Islet of Langerhans (tissue), 1 donor: ENCODE data around the gene KIF1A.
"Not testable (repeated sequence)": the region's sequence is repeated elsewhere in the genome, so short reads cannot be mapped to it uniquely, and the experiment has no call there.

ENCODE experiments used
- FAIRE-seq: peaks from one replicate; lab custom pipeline; 2011; peaks lifted over from hg19 to GRCh38; lab: Jason Lieb, UNC

KIF1A gene

DNA sequence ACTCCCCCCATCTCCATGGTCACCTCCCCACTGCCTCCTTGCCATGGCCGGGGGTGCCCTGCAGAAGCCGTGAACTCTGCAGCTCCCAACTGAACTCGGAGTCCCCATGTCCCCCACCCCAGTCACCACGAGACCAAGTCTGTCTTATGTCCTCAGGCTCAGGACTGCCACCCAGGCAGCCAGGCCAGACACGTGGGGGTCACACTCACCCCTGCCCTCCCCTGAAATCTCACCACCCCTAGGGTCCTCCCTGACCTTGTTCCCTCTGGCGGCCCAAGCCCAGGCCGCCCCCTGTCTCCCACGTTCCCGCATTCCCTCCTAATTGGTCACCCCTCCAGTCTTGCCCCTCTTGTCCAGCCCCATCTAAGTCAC is 117.4 kb downstream of the KIF1A start:
- no peak for FAIRE-seq

DNA sequence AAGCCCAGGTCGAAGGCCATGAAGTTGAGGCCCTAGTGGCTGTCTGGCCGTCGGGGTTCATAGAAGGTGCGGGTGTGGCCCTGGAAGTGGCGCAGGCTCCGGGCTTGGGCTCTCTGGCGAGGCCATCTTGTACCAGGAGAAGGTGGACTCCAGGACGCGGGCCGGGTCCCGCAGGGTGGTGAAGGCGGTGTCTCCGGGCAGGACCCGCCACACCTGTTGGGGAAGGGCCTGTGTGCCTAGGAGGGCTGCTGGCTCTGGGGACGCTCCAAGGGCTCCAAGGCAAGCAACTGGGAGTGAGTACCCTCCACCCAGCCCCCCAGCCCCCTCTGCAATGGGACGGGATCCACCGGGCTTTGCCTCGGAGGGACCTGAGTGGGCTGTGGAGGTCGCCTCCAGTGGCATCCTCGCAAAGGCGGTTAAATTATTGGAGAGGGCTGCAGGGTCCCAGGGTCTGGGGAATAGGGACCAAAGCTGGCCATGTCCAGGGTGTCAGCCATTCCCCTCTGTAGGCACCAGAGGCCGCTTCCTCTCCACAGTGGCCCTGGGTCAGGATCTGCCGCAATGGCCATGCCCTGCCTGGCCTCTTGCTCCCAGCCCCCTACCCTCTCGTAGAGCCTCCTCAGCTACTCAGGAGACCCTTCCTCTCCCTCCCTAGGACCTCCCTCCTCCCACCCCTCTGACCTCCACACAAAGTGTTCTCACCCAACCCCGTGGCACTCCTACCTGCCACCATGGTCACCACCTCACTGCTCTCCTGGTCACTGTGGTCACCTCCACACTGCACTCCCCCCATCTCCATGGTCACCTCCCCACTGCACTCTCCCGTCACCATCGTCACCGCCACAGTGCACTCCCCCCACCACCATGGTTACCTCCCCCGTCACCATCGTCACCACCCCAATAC is 118.0 kb downstream of the KIF1A start:
- FAIRE-seq = no peak

DNA sequence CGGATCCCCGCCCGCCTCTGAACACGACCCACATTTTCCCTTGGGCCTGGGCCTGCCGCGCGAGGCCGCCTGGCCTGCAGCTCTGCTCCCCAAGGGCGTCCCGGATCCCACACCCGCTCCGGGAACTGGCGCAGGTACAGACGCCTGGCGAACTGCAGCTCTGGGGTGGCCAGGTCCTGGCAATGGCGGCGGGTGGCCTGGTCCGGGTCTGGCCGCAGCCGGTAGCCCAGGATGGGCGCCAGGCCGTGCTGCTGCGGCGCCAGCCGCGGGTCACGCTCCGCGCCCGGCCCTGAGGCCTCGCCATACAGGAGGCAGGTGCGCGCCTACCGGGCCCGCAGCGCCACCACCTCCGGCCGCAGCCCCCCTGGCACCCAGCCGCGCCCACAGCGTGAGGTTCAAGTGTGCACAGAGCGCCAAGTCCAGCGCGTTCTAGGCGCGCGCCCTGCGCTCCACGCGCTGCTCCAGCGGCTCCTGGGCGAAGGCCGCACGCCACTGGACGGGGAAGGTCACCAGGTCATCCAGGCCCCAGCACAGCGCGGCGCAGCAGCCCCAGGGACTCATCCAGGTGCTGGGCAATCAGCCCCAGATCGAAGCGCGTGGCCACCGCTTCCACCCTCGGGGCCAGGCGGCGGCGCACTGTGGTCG is 118.8 kb downstream of the KIF1A start:
- no peak for FAIRE-seq

DNA sequence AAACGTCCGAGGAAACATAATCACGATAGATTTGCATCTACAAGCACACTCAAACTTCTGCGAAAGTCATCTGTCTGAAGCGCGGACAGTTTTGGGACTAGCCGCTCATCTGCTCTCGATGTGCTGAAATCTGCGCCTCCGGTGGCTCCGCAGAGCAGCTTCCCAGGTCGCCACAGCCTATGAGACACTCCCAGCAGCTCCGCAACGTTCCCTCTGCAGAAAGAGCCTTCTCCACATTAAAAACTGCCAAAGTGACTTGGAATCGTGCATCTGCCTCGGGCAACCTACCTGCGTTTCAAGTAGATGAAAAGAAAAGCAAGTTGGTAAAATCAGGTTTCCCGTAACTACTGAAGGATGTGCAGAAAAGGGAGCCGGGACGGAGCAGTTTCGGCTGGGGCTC is 119.4 kb downstream of the KIF1A start:
- FAIRE-seq = not testable (repeated sequence)

DNA sequence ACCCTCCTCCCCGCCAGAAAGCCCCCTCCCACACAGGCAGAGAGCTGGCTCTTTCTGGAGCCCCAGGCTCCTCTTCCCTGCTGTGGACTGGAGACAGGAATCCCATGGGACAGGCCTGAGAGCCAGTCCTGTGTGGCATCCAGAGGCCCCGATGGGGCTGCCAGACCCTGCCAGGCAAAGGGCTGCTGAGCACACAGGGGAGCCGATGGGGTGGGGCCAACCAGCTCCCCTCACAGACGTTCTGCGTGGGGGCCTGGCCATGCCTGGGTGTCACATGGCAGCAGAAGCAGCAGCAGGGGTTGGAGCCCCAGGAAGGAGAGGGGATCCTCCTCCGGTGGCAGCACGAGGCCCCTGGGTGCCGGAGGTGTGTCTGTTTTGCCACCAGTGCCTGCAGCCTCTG is 120.2 kb downstream of the KIF1A start:
- FAIRE-seq = not testable (repeated sequence)

DNA sequence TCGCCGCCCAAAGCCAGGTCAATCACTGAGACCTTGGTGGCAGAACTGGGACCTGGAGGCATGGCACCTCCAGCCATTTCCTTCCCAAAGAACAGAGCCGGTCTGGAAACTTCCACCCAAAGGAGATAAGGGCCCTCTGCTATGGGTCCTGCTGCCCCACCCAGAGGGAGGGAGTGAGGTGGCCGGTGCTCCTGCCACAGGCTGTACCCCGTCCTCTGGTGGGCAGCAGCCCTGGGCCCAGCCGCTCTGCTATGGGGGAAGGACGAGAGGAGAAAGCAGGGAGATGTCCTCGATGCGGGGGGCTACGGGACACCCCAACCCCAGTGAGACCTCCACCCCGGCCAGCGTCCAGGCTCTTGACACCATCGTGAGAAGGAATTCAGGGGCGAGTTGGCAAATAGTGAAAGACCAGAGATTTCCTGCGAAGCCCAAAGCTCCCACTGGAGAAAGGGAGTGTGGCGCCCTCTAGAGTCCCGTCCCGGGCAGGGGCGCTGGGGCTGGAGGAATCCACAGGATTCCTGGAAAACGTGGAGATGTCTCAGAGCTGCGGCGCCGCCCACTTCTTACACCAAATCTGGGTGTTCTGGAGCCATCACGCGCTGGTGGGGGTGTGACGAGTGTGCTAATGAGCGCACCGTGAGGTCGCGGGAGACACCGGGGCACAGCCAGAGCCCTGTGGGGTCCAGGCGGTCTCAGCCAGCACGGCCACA is 121.0 kb downstream of the KIF1A start:
- FAIRE-seq = not testable (repeated sequence)

DNA sequence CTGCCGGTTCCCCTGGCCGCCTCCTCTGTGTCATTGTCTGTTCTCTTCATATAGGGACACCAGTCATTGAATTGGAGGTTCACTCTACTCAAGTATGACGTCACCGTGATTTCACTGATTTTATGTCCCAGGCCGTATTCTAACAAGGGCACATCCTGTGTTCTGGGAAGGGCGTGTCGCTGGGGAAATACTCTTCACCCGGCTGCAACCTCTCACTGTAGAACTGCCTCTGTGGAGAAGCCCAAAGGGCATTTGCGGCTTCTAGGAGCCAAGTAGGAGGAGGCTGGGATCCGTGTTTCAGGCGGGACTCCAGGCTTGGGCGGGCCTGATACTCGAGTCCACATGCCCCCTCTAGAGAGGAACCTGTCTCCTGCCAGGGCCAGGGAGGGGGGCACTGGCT is 123.5 kb downstream of the KIF1A start:
- not testable (repeated sequence) for FAIRE-seq

DNA sequence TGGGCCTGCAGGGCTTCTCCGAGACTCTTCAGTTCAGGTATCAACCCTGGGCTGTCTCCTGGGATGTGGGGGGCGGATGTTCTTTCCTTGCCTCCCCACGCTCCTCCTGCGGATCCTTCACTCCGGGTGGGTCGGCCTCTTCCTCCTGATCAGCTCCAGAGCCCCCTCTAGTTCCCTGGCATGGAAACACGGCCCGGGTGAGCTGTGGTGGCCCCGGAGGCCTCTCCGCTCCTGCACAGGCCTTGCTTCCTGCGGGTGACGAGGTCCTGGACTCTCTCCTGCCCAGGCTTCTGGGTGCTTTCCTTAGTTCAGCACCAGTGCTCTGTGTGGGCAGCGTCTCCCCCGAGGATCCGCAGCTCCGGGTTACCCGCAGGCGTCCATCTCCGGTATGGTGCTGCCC is 124.4 kb downstream of the KIF1A start:
- not testable (repeated sequence) for FAIRE-seq

DNA sequence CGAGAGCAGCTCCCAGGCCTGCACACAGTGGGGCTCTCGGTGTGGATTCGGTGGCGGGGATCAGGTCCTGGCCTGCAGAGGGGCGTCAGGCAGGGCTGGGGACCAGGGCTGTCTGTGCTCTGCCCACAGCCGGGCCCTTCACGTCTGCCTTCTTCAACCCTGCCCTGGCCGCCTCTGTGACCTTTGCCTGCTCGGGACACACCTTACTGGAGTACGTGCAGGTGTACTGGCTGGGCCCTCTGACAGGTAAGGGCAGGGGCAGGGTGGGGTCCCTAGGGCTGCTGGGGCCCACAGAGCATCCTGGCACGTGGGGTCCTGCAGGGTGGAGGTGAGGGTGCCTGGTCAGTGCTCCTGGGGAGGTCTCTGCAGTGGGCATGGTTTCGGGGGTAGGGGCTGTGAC is 125.7 kb downstream of the KIF1A start:
- FAIRE-seq = not testable (repeated sequence)

DNA sequence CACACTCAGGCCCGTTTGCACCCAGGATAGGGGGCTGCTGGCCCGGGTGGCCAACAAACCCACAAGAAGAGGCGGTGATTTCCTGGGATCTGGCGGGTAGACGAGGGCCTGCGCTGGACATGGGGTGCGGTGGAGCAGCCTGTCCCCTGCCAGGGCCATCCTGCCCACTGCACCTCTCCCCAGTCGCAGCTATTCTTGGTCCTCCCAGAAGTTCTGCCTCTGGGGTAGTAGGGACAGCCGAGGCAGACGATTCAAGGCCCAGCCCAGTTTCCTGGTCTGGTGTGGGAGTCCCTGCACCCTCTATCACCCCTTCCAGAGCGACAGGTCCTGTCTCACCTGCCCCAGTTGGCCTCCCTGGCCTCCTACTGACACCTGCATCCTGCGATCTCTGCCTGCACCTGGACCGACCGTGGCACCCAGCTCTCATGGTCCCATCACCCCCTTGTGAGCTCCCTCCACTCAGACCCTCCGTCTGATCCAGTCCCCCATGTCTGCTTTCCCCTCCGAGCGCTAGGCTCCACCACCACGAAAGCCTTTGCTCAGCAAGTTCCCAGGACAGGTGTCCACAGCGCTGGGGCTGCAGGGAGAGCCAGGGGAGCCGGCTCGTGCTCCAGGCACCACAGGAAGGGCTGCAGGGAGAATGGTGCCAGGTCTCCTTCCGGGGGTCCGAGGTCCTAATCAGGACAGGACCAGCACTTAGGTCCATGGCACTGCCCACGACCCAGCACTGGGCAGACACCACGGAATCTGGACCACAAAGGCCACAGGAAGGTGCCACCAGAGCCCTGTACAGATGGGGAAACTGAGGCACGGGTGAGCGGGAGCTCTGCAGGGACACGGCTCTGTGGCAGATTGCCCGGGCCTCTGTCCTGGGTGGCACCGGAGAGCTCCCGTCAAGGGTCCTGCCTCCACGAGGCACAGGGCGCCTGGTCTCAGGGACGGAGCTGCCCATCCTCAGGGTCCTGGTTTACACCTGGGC is 127.1 kb downstream of the KIF1A start:
- not testable (repeated sequence) for FAIRE-seq

DNA sequence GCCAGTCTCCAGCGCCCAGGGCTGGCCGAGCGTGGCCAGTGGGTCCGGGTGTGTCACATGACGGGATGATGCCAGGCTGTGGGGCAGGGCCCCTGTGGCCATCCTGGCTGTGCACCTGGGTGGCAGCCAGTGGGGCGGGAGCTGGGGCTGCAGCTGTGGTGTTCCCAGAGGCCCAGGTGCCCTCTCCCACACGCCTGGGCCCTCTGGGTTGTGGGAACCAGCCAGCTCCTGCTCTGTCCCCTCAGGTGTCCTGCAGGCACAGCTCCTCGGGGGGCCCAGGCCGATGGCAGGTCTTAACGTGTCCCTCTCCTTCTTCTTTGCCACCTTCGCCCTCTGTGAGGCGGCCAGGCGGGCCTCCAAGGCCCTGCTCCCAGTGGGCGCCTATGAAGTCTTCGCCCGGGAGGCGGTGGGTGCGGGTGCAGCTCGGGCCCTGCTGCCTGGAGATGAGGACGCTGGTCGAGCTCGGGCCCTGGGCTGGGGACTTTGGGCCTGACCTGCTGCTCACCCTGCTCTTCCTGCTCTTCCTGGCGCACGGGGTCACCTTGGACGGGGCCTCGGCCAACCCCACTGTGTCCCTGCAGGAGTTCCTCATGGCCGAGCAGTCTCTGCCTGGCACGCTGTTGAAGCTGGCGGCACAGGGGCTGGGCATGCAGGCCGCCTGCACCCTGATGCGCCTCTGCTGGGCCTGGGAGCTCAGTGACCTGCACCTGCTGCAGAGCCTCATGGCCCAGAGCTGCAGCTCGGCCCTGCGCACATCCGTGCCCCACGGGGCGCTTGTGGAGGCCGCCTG is 128.2 kb downstream of the KIF1A start, which contains the start of gene AQP12A:
TSS of gene AQP12A (plus strand) at position 236 of the 790 bp plus-strand sequence. CDS start at position 284, 48 bp downstream.
- not testable (repeated sequence) for FAIRE-seq

DNA sequence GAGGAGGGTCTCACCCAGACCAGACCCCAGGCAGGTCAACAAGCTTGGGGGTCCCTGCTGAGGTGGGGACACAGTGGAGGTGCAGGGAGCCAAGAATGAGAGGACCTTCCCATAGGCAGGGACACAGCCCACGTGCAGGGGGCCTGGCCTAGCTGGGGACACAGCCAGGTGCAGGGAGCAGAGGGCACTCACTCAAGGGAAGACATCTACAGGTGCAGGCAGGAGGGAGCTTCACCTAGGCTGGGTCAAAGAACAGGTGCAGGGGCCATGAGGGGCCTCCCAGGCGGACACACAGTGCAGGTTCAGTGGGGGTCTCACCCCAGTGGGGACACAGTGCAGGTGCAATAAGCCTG is 129.0 kb downstream of the KIF1A start:
- FAIRE-seq = not testable (repeated sequence)

DNA sequence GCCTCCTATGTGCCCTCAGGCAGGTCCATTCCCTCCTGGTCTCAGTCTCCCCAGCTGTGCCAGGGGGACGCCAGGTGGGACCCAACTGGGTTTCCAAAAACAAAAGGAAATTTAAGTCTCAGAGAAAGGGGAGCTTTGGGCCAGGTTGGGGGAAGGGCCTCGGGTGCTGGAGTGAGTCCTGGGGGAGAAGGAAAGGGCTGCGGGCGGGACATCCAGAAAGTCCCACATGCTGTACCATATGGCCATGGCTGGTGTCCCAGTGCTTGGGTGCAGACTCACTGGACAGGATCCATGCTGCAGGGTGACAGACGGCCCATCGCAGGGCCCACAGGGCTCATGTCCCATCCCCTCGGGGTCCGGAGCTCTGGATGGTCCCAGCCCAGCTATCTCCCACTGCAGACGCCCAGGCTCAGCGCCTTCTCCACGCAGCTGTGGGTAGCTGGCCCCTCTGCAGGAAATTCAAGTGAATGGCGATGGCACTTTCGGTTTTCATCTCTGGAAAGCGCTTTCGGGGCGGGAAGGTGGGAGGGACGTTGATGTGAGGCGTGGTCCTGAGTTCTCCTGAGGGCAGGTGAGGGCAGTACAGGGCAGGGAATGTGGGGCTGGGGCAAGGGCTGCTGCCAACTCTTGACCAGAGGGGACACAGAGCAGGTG is 129.5 kb downstream of the KIF1A start:
- FAIRE-seq = not testable (repeated sequence)

DNA sequence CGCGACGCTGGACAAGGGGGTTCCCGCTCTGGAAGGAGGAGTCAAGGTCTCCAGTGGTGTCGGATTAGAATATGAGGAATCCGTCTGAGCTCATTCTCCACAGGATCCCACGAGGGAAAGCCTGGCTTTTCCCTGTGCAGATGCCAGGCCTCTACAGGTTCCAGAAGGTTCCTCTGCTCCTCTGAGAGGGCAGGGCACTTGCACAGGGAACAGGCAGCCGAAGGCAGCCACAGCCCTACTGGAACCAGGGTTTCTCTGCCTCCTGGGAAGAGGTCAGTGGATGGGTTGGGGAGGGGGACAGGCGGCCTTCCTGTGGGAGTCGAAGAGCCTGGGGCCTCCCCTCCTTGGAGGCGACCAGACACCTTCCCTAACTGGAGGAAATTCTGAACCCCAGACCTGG is 130.0 kb downstream of the KIF1A start:
- FAIRE-seq = no peak

DNA sequence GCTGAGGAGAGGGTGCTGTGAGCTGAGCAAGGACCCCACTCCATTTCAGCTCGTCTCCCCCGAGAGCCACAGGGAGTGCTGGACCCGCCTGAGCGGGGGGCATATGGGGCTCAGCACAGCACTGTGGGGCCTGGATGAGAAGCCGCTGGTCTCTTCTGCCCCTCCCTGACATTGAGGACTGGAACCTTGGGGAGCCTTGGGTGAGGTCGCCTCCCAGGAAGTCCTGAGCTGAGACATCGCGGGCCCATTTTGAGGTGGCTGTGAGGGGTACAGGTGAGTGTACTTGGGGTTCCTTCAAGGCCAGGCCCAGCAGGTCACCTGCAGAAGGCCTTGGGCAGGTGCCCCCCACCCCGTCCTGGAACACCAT is 131.5 kb downstream of the KIF1A start:
- no peak for FAIRE-seq

DNA sequence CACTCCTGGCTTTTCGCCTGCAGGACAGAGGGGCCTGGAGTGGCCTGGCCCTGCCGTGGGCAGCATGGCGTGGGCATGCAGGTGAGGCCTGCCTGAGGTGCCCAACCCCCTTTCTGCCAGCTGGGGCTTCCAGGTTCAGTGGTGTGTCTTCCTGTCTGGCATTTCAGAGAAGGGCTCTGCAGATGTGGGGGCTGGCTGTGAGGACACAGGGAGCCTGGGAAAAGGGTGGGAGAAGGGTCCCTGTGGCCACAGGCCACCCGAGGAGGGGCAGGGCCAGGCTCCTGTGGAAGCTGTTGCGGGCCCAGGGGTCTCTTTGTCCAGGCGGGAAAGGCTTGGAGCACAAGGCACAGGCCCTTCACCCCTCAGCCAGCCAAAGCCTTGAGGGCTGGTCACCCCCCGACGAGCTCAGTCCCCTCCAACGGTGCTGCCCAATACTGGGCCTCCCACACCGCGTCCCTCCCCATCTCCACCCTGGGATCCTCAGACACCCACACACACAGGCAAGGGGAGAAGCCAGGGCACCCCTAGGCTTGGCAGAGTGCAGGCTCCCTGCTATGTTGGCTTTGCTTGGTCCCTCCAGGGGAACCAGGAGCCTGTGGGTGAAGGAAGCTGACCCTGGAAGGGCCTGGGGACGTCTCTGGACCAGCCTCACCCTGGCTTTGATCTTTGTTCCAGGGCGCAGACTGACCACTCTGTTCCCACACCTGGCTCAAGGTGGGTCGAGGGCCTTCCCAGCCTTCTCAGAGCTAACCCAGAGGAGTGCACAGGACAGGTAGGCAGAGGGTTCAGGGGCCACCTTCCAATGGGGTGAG is 132.1 kb downstream of the KIF1A start:
- FAIRE-seq = no peak

DNA sequence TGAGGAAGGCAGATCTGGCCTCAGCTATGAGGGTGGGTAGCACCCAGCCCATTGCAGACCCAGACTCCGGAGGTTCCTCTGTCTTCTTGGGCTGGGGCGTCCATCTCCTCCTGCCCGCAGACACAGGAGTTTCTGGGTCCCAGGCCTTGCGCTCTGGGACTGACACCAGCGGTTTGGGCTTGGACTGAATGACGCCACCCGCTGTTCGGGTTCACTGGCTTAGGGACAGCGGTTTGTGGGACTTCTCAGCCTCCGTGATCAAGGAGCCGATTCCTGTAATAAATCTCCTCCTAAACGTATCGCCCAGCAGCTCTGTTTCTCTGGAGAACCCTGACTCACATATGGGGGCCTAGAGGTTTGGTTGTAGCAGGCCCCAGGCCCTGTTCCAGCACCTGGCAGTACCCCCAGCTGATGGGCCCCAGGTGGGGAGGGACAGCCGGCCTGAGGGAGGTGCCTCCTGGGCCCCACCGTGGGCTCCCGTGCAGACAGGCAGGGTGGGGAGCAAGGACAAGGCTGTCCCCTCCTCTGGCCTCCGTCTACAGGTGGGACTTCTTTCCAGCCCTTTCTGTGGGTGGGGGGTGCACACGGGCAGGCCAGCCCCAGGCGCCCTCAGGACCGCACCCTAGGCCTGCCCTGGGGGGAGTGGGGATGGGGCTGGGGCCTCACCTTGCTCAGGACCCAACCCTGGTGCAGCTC is 132.8 kb downstream of the KIF1A start:
- no peak for FAIRE-seq

DNA sequence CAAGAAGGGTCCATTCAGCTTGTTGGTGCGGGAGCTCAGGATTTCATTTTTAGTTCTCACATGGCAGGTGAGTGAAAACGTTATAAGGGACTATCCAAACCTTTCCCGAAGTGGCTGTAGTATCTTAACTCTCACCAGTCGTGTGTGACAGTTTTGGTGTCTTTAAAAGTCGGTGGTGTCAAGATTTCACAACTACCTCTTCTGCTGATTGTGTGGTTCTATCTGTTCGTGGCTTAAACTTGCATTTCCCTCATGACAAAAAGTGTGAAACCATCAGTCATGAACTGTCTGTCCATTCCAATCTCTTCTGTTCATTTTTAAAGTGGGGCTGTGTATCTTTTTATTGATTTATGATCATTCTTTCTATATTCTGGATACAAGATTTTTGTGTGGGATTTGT is 133.6 kb downstream of the KIF1A start:
- FAIRE-seq = no peak

DNA sequence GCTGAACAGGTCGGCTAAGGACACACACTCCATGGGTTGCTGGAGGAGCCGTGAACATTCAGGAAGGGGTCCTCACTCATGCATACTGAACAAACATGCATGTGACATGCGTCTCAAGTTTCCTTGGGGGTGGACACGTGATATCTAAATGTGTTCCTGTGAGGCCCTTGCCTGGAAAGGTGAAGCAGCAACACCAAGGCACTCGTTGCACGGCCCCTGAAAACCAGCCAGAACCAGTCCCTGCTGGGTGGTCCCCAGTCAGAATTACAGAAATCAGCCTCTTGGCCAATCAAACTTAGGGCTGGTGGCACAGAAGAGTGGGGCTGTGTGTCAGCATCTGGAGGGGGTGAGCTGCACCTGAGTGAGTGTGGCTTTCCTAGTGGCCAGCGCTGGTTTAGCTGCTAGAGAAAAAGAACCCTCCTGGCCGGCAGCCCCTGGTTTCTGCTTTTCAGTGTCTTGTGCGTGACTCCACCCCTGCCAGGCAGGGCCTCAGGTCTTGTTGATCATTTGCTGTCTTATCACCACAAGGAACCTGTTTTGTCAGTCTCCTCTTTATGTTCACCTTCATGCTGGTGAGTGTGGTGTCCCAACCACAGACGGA is 134.1 kb downstream of the KIF1A start:
- FAIRE-seq = no peak
